Breast epithelium (tissue), 4 donors: ENCODE measurements around the gene FMN1. TPM values are rescaled to one million over a fixed set of nuclear protein-coding genes. Genes with fewer than 3 reads are reported as not detected.

ENCODE experiments used
- DNase-seq, 2 donors: peaks; one replicate each; pipeline ENCODE4 v3.0.0-alpha.2; 2019; ENCODE audit warnings: low spot score in 2 of 2
- H3K27ac ChIP-seq, 2 donors: fragments of 200-600 bp; sonication (generic) in 1 of 2; one replicate each; pipeline ENCODE4 v1.5.1; 2016 to 2019; ENCODE audit warnings: mild to moderate bottlenecking in 1 of 2
- H3K27me3 ChIP-seq, 2 donors: fragments of 200-600 bp; sonication (generic) in 1 of 2; one replicate each; pipeline versions ENCODE4 v1.5.1 to v1.6.0; 2017 to 2019; ENCODE audit warnings: control low read depth in 1 of 2, mild to moderate bottlenecking in 1 of 2
- H3K36me3 ChIP-seq: fragments of 200-600 bp; one replicate; pipeline ENCODE4 v1.5.1; 2019
- H3K4me1 ChIP-seq, 2 donors: fragments of 200-600 bp; sonication (generic); one replicate each; pipeline ENCODE4 v1.5.1; 2016 to 2019; ENCODE audit warnings: control low read depth in 1 of 2
- H3K4me3 ChIP-seq, 3 donors: fragments of 200-600 bp; sonication (generic); 1 replicate in 2 of 3; 2 replicates in 1 of 3; pipeline ENCODE4 v1.5.1; 2016 to 2019; ENCODE audit warnings: mild to moderate bottlenecking in 3 of 3, moderate library complexity in 2 of 3
- H3K9me3 ChIP-seq, 2 donors: fragments of 200-600 bp; sonication (generic) in 1 of 2; one replicate each; pipeline ENCODE4 v1.5.1; 2016 to 2019; ENCODE audit warnings: control low read depth in 1 of 2
- POLR2A ChIP-seq: fragments of 450-650 bp; IDR thresholded peaks from one replicate; pipeline ENCODE4 v1.6.1; 2016; ENCODE audit warnings: antibody characterized with exemption, mild to moderate bottlenecking, moderate library complexity
- POLR2AphosphoS5 ChIP-seq, 3 donors: sonication (generic); formaldehyde crosslinking; IDR thresholded peaks; one replicate each; pipeline ENCODE4 v1.6.1; 2017; ENCODE audit warnings: antibody characterized with exemption in 3 of 3
- intact Hi-C: fragments of 100-400 bp; cut with DNase I; formaldehyde crosslinking; loops from one replicate; pipeline ENCODE4 v1.15.1; 2023; ENCODE audit warnings: low total_unique reads
- total RNA-seq, 3 donors: library from RNA; depleted of rRNA; stranded (reverse); fragments of >200 nt; gene quantifications; one replicate each; pipeline ENCODE4 v1.1.0, GENCODE V29; 2016
- TF ChIP-seq, protein P1 (sequence below), 3 donors: fragments of 450-650 bp; IDR thresholded peaks; one replicate each; pipeline ENCODE4 v1.5.1; 2016 to 2017; ENCODE audit warnings: antibody characterized with exemption in 3 of 3, mild to moderate bottlenecking in 3 of 3, moderate library complexity in 3 of 3

Gene FMN1
- total RNA-seq, 3 donors from 2014 or later: 33.1 to 56.8 (median 50.7) TPM

GRCh38 chr15:32861761-32862160 is 332.8 kb downstream of the FMN1 start:
- Histone ChIP-seq H3K27ac (peak overlapping the region in 1 of 2 donors; percentile 80), H3K27me3 (no peaks in the 10 kb centered on the region), H3K9me3 (no peaks in the 10 kb centered on the region), H3K36me3 (no peaks in the 10 kb centered on the region), H3K4me1 (no peaks in the 10 kb centered on the region), H3K4me3 (peak overlapping the region; percentile 29 to 59 (median 29))
- no peak for DNase-seq
- intact Hi-C loops: no loop called here
- TF ChIP-seq POLR2AphosphoS5 (IDR thresholded peaks at IDR 0.05) (no peak), POLR2A (no peak)
- TF ChIP-seq, protein P1, sequence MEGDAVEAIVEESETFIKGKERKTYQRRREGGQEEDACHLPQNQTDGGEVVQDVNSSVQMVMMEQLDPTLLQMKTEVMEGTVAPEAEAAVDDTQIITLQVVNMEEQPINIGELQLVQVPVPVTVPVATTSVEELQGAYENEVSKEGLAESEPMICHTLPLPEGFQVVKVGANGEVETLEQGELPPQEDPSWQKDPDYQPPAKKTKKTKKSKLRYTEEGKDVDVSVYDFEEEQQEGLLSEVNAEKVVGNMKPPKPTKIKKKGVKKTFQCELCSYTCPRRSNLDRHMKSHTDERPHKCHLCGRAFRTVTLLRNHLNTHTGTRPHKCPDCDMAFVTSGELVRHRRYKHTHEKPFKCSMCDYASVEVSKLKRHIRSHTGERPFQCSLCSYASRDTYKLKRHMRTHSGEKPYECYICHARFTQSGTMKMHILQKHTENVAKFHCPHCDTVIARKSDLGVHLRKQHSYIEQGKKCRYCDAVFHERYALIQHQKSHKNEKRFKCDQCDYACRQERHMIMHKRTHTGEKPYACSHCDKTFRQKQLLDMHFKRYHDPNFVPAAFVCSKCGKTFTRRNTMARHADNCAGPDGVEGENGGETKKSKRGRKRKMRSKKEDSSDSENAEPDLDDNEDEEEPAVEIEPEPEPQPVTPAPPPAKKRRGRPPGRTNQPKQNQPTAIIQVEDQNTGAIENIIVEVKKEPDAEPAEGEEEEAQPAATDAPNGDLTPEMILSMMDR (IDR thresholded peaks at IDR 0.05): no peak

- intact Hi-C loops: no loop called here
- Histone ChIP-seq H3K9me3 (no peaks in the 10 kb centered on the region), H3K27me3 (no peaks in the 10 kb centered on the region), H3K4me3 (peak overlapping the region in 2 of 3 donors; percentile 29 to 59), H3K36me3 (no peaks in the 10 kb centered on the region), H3K27ac (peak overlapping the region in 1 of 2 donors; percentile 80), H3K4me1 (no peaks in the 10 kb centered on the region)
- no peak for DNase-seq
- TF ChIP-seq POLR2A: no peak
- TF ChIP-seq, protein P1 (IDR thresholded peaks at IDR 0.05): no peak
- TF ChIP-seq POLR2AphosphoS5 (IDR thresholded peaks at IDR 0.05): no peak
These were observed 333.3 kb downstream of the FMN1 start for GRCh38 chr15:32861174-32861573.

DNA sequence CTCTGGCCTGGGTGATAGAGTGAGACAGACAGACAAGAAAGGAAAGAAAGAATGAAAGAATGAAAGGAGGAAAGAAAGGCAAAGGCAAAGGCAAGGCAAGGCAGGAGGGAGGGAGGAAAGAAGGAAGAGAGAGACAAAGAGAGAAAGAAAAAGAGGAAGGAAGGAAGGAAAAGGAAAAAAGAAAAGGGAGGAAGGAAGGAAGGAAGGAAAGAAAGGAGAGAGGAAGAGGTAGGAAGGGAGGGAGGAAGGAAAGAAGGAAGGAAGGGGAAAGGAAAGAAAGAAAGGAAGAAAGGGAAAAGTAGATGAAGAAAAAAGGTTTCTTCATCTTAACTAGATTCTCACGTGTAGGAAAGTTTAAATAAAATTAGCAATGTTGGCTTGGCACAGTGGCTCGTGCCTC is 334.5 kb downstream of the FMN1 start:
- no peak overlapping the region for H3K4me3 ChIP-seq
- TF ChIP-seq POLR2AphosphoS5 (IDR thresholded peaks at IDR 0.05): no peak
- TF ChIP-seq POLR2A: no peak
- TF ChIP-seq, protein P1 (IDR thresholded peaks at IDR 0.05): no peak
- no peak for DNase-seq
- H3K9me3 ChIP-seq: no peaks in the 10 kb centered on the region
- intact Hi-C loops: no loop called here
- no peaks in the 10 kb centered on the region for H3K27me3 ChIP-seq
- H3K4me1 ChIP-seq: no peaks in the 10 kb centered on the region
- no peak overlapping the region for H3K27ac ChIP-seq
- H3K36me3 ChIP-seq: no peaks in the 10 kb centered on the region

DNA sequence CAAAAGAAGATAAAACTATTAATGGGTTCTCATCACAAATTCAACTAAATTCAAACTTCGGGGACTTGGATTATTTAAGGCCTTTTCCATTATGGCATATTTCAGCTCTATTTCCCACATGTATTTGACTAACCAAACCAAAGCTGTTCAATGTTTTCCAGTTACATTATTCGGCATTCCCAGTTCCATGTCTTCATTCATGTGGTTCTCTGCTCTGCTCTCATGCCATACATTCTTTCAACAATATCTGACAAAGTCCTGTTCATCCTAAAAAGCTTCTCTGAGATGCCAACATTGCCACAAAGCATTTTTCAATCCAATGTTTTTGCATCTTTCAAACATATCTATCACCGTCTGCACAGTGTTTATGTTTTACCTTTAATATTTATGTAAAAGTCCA is 335.3 kb downstream of the FMN1 start:
- Histone ChIP-seq H3K4me3 (no peak overlapping the region), H3K27ac (no peak overlapping the region), H3K27me3 (no peaks in the 10 kb centered on the region), H3K4me1 (no peaks in the 10 kb centered on the region), H3K9me3 (no peaks in the 10 kb centered on the region), H3K36me3 (no peaks in the 10 kb centered on the region)
- intact Hi-C loops: no loop called here
- TF ChIP-seq POLR2AphosphoS5 (IDR thresholded peaks at IDR 0.05): no peak
- no peak for DNase-seq

DNA sequence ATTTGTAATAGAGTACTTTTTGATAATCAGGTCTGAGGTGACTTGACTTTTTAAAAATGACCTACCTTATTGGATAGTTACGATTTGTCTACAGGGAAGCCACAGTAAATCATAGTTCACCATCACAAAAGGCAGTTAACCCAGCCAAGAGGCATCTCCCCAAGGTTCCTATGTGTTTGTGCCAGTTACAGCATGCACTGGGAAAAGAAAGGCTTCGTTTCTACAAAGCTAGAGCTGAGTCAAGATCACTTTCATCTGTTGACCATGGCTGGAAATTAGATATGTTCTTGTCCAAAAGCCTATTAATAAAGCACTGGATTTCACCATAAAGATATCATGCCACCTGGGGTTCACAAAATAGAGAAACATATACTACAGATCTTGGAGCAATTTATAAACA is 336.8 kb downstream of the FMN1 start:
- H3K27me3 ChIP-seq: no peaks in the 10 kb centered on the region
- H3K9me3 ChIP-seq: no peaks in the 10 kb centered on the region
- H3K4me3 ChIP-seq: no peak overlapping the region
- TF ChIP-seq POLR2A (no peak), POLR2AphosphoS5 (IDR thresholded peaks at IDR 0.05) (no peak)
- TF ChIP-seq, protein P1 (IDR thresholded peaks at IDR 0.05): no peak
- no peaks in the 10 kb centered on the region for H3K36me3 ChIP-seq
- no peak for DNase-seq
- H3K27ac ChIP-seq: no peak overlapping the region
- H3K4me1 ChIP-seq: no peaks in the 10 kb centered on the region
- intact Hi-C loops: no loop called here

GRCh38 chr15:32856753-32857152 is 337.8 kb downstream of the FMN1 start:
- H3K9me3 ChIP-seq: no peaks in the 10 kb centered on the region
- H3K27ac ChIP-seq: no peak overlapping the region

More at GRCh38 chr15:32856753-32857152, 337.8 kb downstream of the FMN1 start:
- no peaks in the 10 kb centered on the region for H3K4me1 ChIP-seq
- no peaks in the 10 kb centered on the region for H3K27me3 ChIP-seq
- intact Hi-C loops: no loop called here
- H3K36me3 ChIP-seq: no peaks in the 10 kb centered on the region
- TF ChIP-seq, protein P1 (IDR thresholded peaks at IDR 0.05): no peak
- TF ChIP-seq POLR2A (no peak), POLR2AphosphoS5 (IDR thresholded peaks at IDR 0.05) (no peak)
- DNase-seq: no peak
- H3K4me3 ChIP-seq: no peak overlapping the region
